ENCODE results near the gene CD36.
"Not testable (repeated sequence)": the region's sequence is repeated elsewhere in the genome, so short reads cannot be mapped to it uniquely, and the experiment has no call there.

CD36 gene

DNA sequence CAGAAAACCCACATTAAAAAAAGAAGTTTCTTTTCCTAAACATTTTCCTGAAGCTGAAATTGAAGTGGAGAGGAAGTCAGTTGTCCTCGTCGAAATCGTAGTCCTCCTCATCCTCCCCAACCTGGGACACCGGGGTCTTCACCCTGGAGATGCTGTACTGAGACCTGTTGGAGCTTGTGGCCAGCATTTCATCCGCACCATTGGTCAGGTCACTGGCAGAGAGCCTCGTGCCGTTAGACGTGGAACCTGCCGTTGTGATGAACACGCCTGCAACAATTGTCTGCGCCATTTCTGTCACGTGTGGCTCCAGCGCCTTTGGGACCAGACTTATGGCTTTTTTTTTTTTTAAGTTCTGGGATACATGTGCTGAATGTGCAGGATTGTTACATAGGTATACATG lies 23.8 kb downstream of the CD36 start:
- in situ Hi-C loops (cut with MboI; ENCODE audit: low pct_unique_long_range_greater_than_20kb, low sequenced_read_pairs, unreplicated experiment), result loop anchor here (25.0 kb wide), 1 partner anchor 225 kb away; no protein-coding TSS in a partner anchor
- DNase-seq (ENCODE audit: low spot score), result no peak
- TF ChIP-seq, protein P1, sequence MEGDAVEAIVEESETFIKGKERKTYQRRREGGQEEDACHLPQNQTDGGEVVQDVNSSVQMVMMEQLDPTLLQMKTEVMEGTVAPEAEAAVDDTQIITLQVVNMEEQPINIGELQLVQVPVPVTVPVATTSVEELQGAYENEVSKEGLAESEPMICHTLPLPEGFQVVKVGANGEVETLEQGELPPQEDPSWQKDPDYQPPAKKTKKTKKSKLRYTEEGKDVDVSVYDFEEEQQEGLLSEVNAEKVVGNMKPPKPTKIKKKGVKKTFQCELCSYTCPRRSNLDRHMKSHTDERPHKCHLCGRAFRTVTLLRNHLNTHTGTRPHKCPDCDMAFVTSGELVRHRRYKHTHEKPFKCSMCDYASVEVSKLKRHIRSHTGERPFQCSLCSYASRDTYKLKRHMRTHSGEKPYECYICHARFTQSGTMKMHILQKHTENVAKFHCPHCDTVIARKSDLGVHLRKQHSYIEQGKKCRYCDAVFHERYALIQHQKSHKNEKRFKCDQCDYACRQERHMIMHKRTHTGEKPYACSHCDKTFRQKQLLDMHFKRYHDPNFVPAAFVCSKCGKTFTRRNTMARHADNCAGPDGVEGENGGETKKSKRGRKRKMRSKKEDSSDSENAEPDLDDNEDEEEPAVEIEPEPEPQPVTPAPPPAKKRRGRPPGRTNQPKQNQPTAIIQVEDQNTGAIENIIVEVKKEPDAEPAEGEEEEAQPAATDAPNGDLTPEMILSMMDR (IDR thresholded peaks at IDR 0.05; ENCODE audit: extremely low read depth, insufficient read depth, missing control alignments), result no peak

- TF ChIP-seq, protein P1 (IDR thresholded peaks at IDR 0.05; ENCODE audit: extremely low read depth, insufficient read depth, missing control alignments), result no peak
- DNase-seq (ENCODE audit: low spot score), result no peak
- in situ Hi-C loops (cut with MboI; ENCODE audit: low pct_unique_long_range_greater_than_20kb, low sequenced_read_pairs, unreplicated experiment), result loop anchor here (25.0 kb wide), 1 partner anchor 228 kb away; no protein-coding TSS in a partner anchor
These were observed 27.1 kb downstream of the CD36 start for GRCh38 chr7:80665526-80665925.

- no peak for DNase-seq (ENCODE audit: low spot score)
- TF ChIP-seq, protein P1 (IDR thresholded peaks at IDR 0.05; ENCODE audit: extremely low read depth, insufficient read depth, missing control alignments), result no peak
- in situ Hi-C loops (cut with MboI; ENCODE audit: low pct_unique_long_range_greater_than_20kb, low sequenced_read_pairs, unreplicated experiment), result loop anchor here (25.0 kb wide), 1 partner anchor 229 kb away; no protein-coding TSS in a partner anchor
These were observed 27.9 kb downstream of the CD36 start for GRCh38 chr7:80666376-80666775.

DNA sequence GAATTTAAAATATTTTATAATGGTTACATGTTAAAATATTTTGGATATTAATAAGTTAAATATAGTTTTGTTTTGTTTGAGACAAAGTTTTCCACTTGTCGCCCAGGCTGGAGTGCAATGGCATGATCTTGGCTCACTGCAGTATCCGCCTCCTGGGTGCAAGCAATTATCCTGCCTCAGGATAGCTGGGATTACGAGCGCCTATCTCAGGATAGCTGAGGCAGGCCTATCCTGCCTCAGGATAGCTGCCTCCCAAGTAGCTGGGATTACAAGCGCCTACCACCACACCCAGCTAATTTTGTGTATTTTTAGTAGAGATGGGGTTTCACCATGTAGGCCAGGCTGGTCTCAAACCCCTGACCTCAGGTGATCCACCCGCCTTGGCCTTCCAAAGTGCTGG lies 30.9 kb downstream of the CD36 start:
- in situ Hi-C loops (cut with MboI; ENCODE audit: low pct_unique_long_range_greater_than_20kb, low sequenced_read_pairs, unreplicated experiment), result loop anchor here (25.0 kb wide), 1 partner anchor 232 kb away; no protein-coding TSS in a partner anchor

GRCh38 chr7:80671744-80672143 lies 33.3 kb downstream of the CD36 start:
- TF ChIP-seq, protein P1 (IDR thresholded peaks at IDR 0.05; ENCODE audit: extremely low read depth, insufficient read depth, missing control alignments), result no peak
- in situ Hi-C loops (cut with MboI; ENCODE audit: low pct_unique_long_range_greater_than_20kb, low sequenced_read_pairs, unreplicated experiment), result loop anchor here (25.0 kb wide), 1 partner anchor 234 kb away; no protein-coding TSS in a partner anchor
- DNase-seq (ENCODE audit: low spot score), result no peak

More for the DNA sequence above, 30.9 kb downstream of the CD36 start:
- not testable (repeated sequence) for DNase-seq (ENCODE audit: low spot score)

GRCh38 chr7:80675090-80675489 lies 36.6 kb downstream of the CD36 start:
- TF ChIP-seq, protein P1 (IDR thresholded peaks at IDR 0.05; ENCODE audit: extremely low read depth, insufficient read depth, missing control alignments), result no peak
- no peak for DNase-seq (ENCODE audit: low spot score)
- in situ Hi-C loops (cut with MboI; ENCODE audit: low pct_unique_long_range_greater_than_20kb, low sequenced_read_pairs, unreplicated experiment), result loop anchor here (25.0 kb wide), 1 partner anchor 787 kb away; no protein-coding TSS in a partner anchor

DNA sequence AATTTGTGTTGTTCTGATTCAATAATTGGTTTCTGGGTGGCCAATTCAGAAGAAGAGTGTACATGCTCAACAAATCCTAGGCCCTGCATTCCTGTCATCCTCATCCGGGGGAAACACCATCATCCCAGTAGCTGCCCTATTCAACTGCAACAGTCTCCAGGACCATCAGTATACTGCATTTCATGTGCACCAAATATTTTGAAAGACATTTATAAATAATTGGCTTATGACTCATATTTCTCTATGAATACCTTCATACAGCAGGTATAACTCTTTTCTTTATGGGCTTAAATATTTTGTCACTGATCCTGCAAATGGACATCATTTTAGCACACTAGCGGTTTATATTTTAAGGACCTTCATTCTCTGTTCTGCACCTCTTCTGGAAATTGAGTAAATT lies 38.0 kb downstream of the CD36 start:
- no peak for DNase-seq (ENCODE audit: low spot score)
- in situ Hi-C loops (cut with MboI; ENCODE audit: low pct_unique_long_range_greater_than_20kb, low sequenced_read_pairs, unreplicated experiment), result loop anchor here (25.0 kb wide), 1 partner anchor 786 kb away; no protein-coding TSS in a partner anchor

More for the DNA sequence above, 38.0 kb downstream of the CD36 start:
- TF ChIP-seq, protein P1 (IDR thresholded peaks at IDR 0.05; ENCODE audit: extremely low read depth, insufficient read depth, missing control alignments), result no peak
